HG03342 (cell line): ENCODE measurements around the gene C17orf50.

Experiments
- ATAC-seq: cut with Tn5 transposase; IDR thresholded peaks from one replicate; pipeline ENCODE4 v1.9.1; 2021; ENCODE audit warnings: mild to moderate bottlenecking, moderate library complexity; ENCODE audit not compliant: unreplicated experiment

Gene C17orf50

GRCh38 chr17:35780950-35781349 lies 20.3 kb downstream of the C17orf50 start:
- ATAC-seq: no peak

- ATAC-seq: no peak
Measured at GRCh38 chr17:35784895-35785294, 24.2 kb downstream of the C17orf50 start.

- ATAC-seq: no peak
Measured at GRCh38 chr17:35786941-35787432, 26.3 kb downstream of the C17orf50 start.

GRCh38 chr17:35788477-35789368 lies 28.0 kb downstream of the C17orf50 start:
- ATAC-seq: no peak

DNA sequence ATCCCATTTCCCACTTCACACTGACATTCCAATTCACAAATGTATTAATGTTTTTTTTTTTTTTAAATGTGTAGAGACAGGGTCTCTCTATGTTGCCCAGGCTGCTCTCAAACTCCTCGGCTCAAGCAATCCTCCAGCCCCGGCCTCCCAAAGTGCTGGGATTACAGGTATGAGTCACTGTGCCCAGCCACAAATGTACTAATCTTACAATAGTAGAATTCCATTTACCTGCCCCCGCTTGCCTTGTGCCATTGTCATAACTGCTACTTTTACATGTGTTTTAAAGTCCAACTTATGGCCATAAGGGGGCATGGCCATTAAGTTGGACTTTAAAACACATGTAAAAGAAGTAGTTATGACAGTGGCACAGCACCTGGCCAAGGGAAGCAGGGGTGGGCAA lies 30.2 kb downstream of the C17orf50 start:
- no peak for ATAC-seq

- no peak for ATAC-seq
Measured at GRCh38 chr17:35791681-35792350, 31.1 kb downstream of the C17orf50 start.

- no peak for ATAC-seq
Measured at GRCh38 chr17:35793257-35793656, 32.6 kb downstream of the C17orf50 start.

- ATAC-seq: no peak
Measured at GRCh38 chr17:35795007-35795870, 34.6 kb downstream of the C17orf50 start, which contains the start of gene MMP28. Gene MMP28 (minus strand): TSS chr17:35795641. CDS start chr17:35795377, 264 bp downstream.

DNA sequence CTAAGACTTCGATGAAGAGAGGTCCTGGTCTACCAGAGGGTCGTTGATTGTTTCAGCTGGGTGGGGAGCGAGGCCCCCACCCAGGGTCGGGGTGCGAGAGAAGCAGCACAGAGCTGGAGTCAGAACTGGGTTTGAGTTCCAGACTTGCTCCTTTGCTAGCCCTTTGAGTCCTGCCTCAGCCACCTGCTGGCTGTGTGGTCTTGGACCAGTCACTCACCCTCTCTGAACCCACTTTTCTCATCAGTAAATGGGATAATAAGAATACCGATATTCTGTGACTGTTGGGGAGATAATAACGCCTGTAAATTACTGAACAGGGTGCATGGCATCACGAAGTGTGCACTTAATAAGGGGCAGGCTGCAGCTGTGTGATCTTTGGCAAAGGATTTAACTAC lies 35.2 kb downstream of the C17orf50 start:
- ATAC-seq: no peak

GRCh38 chr17:35796942-35797341 lies 36.3 kb downstream of the C17orf50 start:
- no peak for ATAC-seq

GRCh38 chr17:35797370-35797769 lies 36.7 kb downstream of the C17orf50 start:
- ATAC-seq: no peak

- ATAC-seq: no peak
Measured at GRCh38 chr17:35797918-35798317, 37.2 kb downstream of the C17orf50 start.

GRCh38 chr17:35799942-35800341 lies 39.3 kb downstream of the C17orf50 start:
- no peak for ATAC-seq

- no peak for ATAC-seq
Measured at GRCh38 chr17:35801583-35802224, 41.0 kb downstream of the C17orf50 start.

GRCh38 chr17:35804658-35805192 lies 44.0 kb downstream of the C17orf50 start:
- no peak for ATAC-seq

- no peak for ATAC-seq
Measured at GRCh38 chr17:35807371-35808144, 46.9 kb downstream of the C17orf50 start.

- ATAC-seq: no peak
Measured at GRCh38 chr17:35808240-35808961, 47.7 kb downstream of the C17orf50 start.

- ATAC-seq: peak; percentile 87
Measured at GRCh38 chr17:35808962-35809854, 48.5 kb downstream of the C17orf50 start, which contains the start of gene TAF15. Gene TAF15 (plus strand): TSS chr17:35809484. CDS start chr17:35809570, 86 bp downstream.
